B cell (primary cell): ENCODE results near the gene NAB2. TPM values are rescaled to one million over a fixed set of nuclear protein-coding genes. Genes with fewer than 3 reads are reported as not detected.

Source experiments
- ATAC-seq: fragments of 200-7000 bp; cut with Tn5 transposase; one replicate; pipeline ENCODE4 v1.10.0; 2021; ENCODE audit warnings: low read depth, mild to moderate bottlenecking, moderate number of reproducible peaks, moderate library complexity
- CTCF ChIA-PET: fragments of 350-600 bp; sonication (Branson Sonifier 250); formaldehyde crosslinking; loops from one replicate; lab custom pipeline; 2021; ENCODE audit warnings: antibody characterized with exemption, inconsistent platforms; lab: Charles Lee
- POLR2A ChIA-PET: fragments of 350-600 bp; sonication (Branson Sonifier 250); formaldehyde crosslinking; loops from one replicate; lab custom pipeline; 2021; ENCODE audit warnings: antibody characterized with exemption; lab: Charles Lee
- DNase-seq: peaks from one replicate; pipeline ENCODE4 v3.0.0; 2013
- H2AFZ ChIP-seq: 2 replicates; pipeline ENCODE4 v1.6.1; 2012; ENCODE audit warnings: mild to moderate bottlenecking, low read depth, low read length; ENCODE audit not compliant: insufficient read depth, poor library complexity, severe bottlenecking
- H3K27ac ChIP-seq, 2 donors: 1 replicate in 1 of 2; 2 replicates in 1 of 2; pipeline ENCODE4 v1.5.1; 2012 to 2013; ENCODE audit warnings: low read length in 2 of 2, mild to moderate bottlenecking in 2 of 2, moderate library complexity in 1 of 2
- H3K27me3 ChIP-seq, 4 experiments: fragments of 200-600 bp in 1 of 4; sonication (generic) in 1 of 4; replicated peaks in 1 of 4; 1 replicate in 2 of 4; 2 replicates in 2 of 4; pipeline versions ENCODE4 v1.6.1 to v1.7.0; 2013 to 2016; ENCODE audit warnings: low read length in 3 of 4, mild to moderate bottlenecking in 2 of 4, mixed read lengths in 1 of 4, moderate library complexity in 1 of 4; ENCODE audit not compliant: insufficient read depth in 4 of 4, control insufficient read depth in 3 of 4; ENCODE audit errors: control extremely low read depth in 1 of 4
- H3K36me3 ChIP-seq, 2 experiments: replicated peaks in 1 of 2; 1 replicate in 1 of 2; 2 replicates in 1 of 2; pipeline versions ENCODE4 v1.6.1 to v1.7.1; 2013; ENCODE audit warnings: low read length in 1 of 2; ENCODE audit not compliant: insufficient read depth in 2 of 2, control insufficient read depth in 1 of 2; ENCODE audit errors: control extremely low read depth in 1 of 2, extremely low read depth in 1 of 2
- H3K4me1 ChIP-seq, 2 donors: fragments of 200-600 bp in 1 of 2; sonication (generic) in 1 of 2; 1 replicate in 1 of 2; 2 replicates in 1 of 2; pipeline versions ENCODE4 v1.5.1 to v1.6.1; 2013 to 2017; ENCODE audit warnings: low read length in 2 of 2; ENCODE audit not compliant: control insufficient read depth in 2 of 2, insufficient read depth in 2 of 2
- H3K4me2 ChIP-seq: replicated peaks from 2 replicates; pipeline ENCODE3; 2012; ENCODE audit warnings: mild to moderate bottlenecking, low read depth, low read length; ENCODE audit not compliant: poor library complexity, severe bottlenecking
- H3K4me3 ChIP-seq, 5 experiments: fragments of 200-600 bp in 1 of 5; sonication (generic) in 1 of 5; 1 replicate in 3 of 5; 2 replicates in 2 of 5; pipeline versions ENCODE4 v1.5.1 to v1.7.0; 2011 to 2016; ENCODE audit warnings: low read length in 4 of 5, mild to moderate bottlenecking in 4 of 5, low read depth in 2 of 5, control low read depth in 1 of 5, moderate library complexity in 1 of 5; ENCODE audit not compliant: insufficient read depth in 1 of 5; ENCODE audit errors: control extremely low read depth in 1 of 5, extremely low read depth in 1 of 5
- H3K79me2 ChIP-seq: fragments of 200-600 bp; sonication (generic); one replicate; pipeline ENCODE4 v1.6.0; 2016; ENCODE audit warnings: low read length; ENCODE audit not compliant: control insufficient read depth, insufficient read depth
- H3K9ac ChIP-seq: fragments of 200-600 bp; sonication (generic); 2 replicates; pipeline ENCODE4 v1.6.1; 2017; ENCODE audit warnings: mild to moderate bottlenecking, low read length, moderate library complexity
- H3K9me3 ChIP-seq, 3 donors: one replicate each; pipeline versions ENCODE4 v1.6.1 to v1.7.1; 2013; ENCODE audit warnings: low read length in 2 of 3; ENCODE audit not compliant: control insufficient read depth in 2 of 3, insufficient read depth in 1 of 3; ENCODE audit errors: control extremely low read depth in 1 of 3
- H4K20me1 ChIP-seq: 2 replicates; pipeline ENCODE4 v1.6.0; 2012; ENCODE audit warnings: mild to moderate bottlenecking, low read length; ENCODE audit not compliant: insufficient read depth, control insufficient read depth, poor library complexity, severe bottlenecking
- H3K27ac Mint-ChIP-seq: one replicate; pipeline ENCODE4 v1.8.0; 2021; ENCODE audit warnings: mixed read lengths
- H3K27me3 Mint-ChIP-seq: one replicate; pipeline ENCODE4 v1.8.0; 2021; ENCODE audit warnings: mixed read lengths
- H3K4me1 Mint-ChIP-seq: one replicate; pipeline ENCODE4 v1.8.0; 2021; ENCODE audit warnings: mixed read lengths
- H3K4me3 Mint-ChIP-seq: one replicate; pipeline ENCODE4 v1.8.0; 2021; ENCODE audit warnings: mixed read lengths
- H3K9me3 Mint-ChIP-seq: one replicate; pipeline ENCODE4 v1.8.0; 2022; ENCODE audit warnings: mixed read lengths; ENCODE audit not compliant: insufficient read depth
- CTCF ChIP-seq: fragments of 200-600 bp; IDR thresholded peaks from one replicate; pipeline ENCODE4 v1.8.0; 2022; ENCODE audit warnings: antibody characterized with exemption, mild to moderate bottlenecking
- EZH2 ChIP-seq: IDR thresholded peaks from 2 replicates; pipeline ENCODE4 v1.6.1; 2012; ENCODE audit warnings: borderline replicate concordance, low read depth, mild to moderate bottlenecking, moderate library complexity, low read length; ENCODE audit not compliant: insufficient read depth, poor library complexity, severe bottlenecking
- WGBS: methylation state at CpG from one replicate; pipeline ENCODE4 v1.1.5; 2013; ENCODE audit warnings: missing lambda C conversion rate; ENCODE audit not compliant: insufficient coverage; 5-methylcytosine and 5-hydroxymethylcytosine counted together
- intact Hi-C: fragments of 100-400 bp; cut with micrococcal nuclease; formaldehyde crosslinking; loops from one replicate; pipeline ENCODE4 v1.10.0; 2022
- polyA plus RNA-seq: library from polyadenylated mRNA; depleted of rRNA; stranded (reverse); fragments of >200 nt; gene quantifications from 2 replicates; pipeline ENCODE4 v1.2.3, GENCODE V29; 2012
- total RNA-seq, 2 donors: library from RNA; stranded (reverse); fragments of 120-200 nt in 1 of 2; gene quantifications; 1 replicate in 1 of 2; 2 replicates in 1 of 2; pipeline versions ENCODE4 v1.2.3 to v1.2.4, GENCODE V29; 2013 to 2022

The NAB2 gene
- total and polyA plus RNA-seq, 2 donors (not counting 1 experiment from before 2014, with no cell fraction given), result 6.7 to 52.1 TPM

GRCh38 chr12:57126061-57126460 is 37.1 kb downstream of the NAB2 start:
- Histone ChIP-seq H3K27ac (no peak overlapping the region), H3K4me2 (no peak overlapping the region), H3K9me3 (peaks cover 0 to 2% (median 0%) of the 10 kb centered on the region in 3 donors), H4K20me1 (no peaks in the 10 kb centered on the region), H2AFZ (no peak overlapping the region), H3K9ac (no peak overlapping the region), H3K36me3 (no peaks in the 10 kb centered on the region), H3K79me2 (no peaks in the 10 kb centered on the region), H3K4me1 (peaks cover 11 to 21% of the 10 kb centered on the region in 2 donors), H3K4me3 (no peak overlapping the region), H3K27me3 (peaks cover 0 to 13% (median 3%) of the 10 kb centered on the region in 4 experiments)
- Mint-ChIP-seq H3K9me3 (no peaks in the 10 kb centered on the region), H3K4me3 (peak overlapping the region; percentile 37), H3K4me1 (peaks cover 12% of the 10 kb centered on the region), H3K27me3 (peaks cover 10% of the 10 kb centered on the region), H3K27ac (no peak overlapping the region)
- no peak for DNase-seq
- CTCF ChIA-PET, result interaction anchor here (1.4 to 8.1 kb wide), 10 partner anchors 10 to 116 kb away, joined by 3 to 108 read pairs (median 36); partner anchors contain the start of gene STAT6
- WGBS, result 95% methylated on average over 8 of the region's 11 CpGs
- POLR2A ChIA-PET, result interaction anchor here (1.0 kb wide), 1 partner anchor 53 kb away, joined by 4 read pairs; no protein-coding TSS in a partner anchor
- intact Hi-C loops, result loop anchor here (5.0 kb wide), 1 partner anchor 369 kb away; no protein-coding TSS in a partner anchor
- TF ChIP-seq EZH2 (no peak), CTCF (no peak)
- ATAC-seq, result no peak

GRCh38 chr12:57126561-57126960 is 37.6 kb downstream of the NAB2 start:
- no peak overlapping the region for H2AFZ ChIP-seq
- no peak for ATAC-seq
- ChIA-PET CTCF (interaction anchor here (1.4 to 8.1 kb wide), 9 partner anchors 11 to 116 kb away, joined by 3 to 108 read pairs (median 60); partner anchors contain the start of gene STAT6), POLR2A (interaction anchor here (1.0 to 2.1 kb wide), 3 partner anchors 15 to 114 kb away, joined by 3 to 14 read pairs (median 4); partner anchors contain the start of gene STAT6)
- intact Hi-C loops, result loop anchor here (5.0 kb wide), 1 partner anchor 369 kb away; no protein-coding TSS in a partner anchor
- H3K79me2 ChIP-seq, result no peaks in the 10 kb centered on the region
- Mint-ChIP-seq H3K4me1 (peaks cover 15% of the 10 kb centered on the region), H3K27ac (no peak overlapping the region), H3K9me3 (no peaks in the 10 kb centered on the region), H3K4me3 (peak overlapping the region; percentile 89), H3K27me3 (peaks cover 15% of the 10 kb centered on the region)
- H4K20me1 ChIP-seq, result no peaks in the 10 kb centered on the region
- DNase-seq, result no peak
- peaks cover 11 to 21% of the 10 kb centered on the region in 2 donors for H3K4me1 ChIP-seq
- peaks cover 0 to 13% (median 3%) of the 10 kb centered on the region in 4 experiments for H3K27me3 ChIP-seq
- no peak overlapping the region for H3K27ac ChIP-seq
- 71% methylated on average over 6 of the region's 7 CpGs for WGBS
- no peak for TF ChIP-seq EZH2
- TF ChIP-seq CTCF, result no peak
- H3K4me2 ChIP-seq, result no peak overlapping the region
- H3K4me3 ChIP-seq, result no peak overlapping the region
- no peak overlapping the region for H3K9ac ChIP-seq
- no peaks in the 10 kb centered on the region for H3K36me3 ChIP-seq
- H3K9me3 ChIP-seq, result peaks cover 0 to 2% (median 0%) of the 10 kb centered on the region in 3 donors
